A673 (cell line): ENCODE measurements around the gene SLC4A9. TPM values are rescaled to one million over a fixed set of nuclear protein-coding genes. Genes with fewer than 3 reads are reported as not detected.

Source experiments
- BruUV-seq: library from RNA; stranded (reverse); fragments of 400-500 nt; replicated peaks from 2 replicates; lab custom pipeline; 2021; lab: Mats Ljungman, UMichigan
- CTCF ChIA-PET: fragments of 300-600 bp; sonication (Branson Sonifier 250); formaldehyde crosslinking; loops from one replicate; lab custom pipeline; 2022; ENCODE audit warnings: antibody characterized with exemption; lab: Charles Lee
- POLR2A ChIA-PET: fragments of 300-600 bp; sonication (Branson Sonifier 250); formaldehyde crosslinking; loops from one replicate; lab custom pipeline; 2022; ENCODE audit warnings: antibody characterized with exemption; ENCODE audit not compliant: low non-redundant PET; lab: Charles Lee
- DNase-seq: peaks from one replicate; pipeline ENCODE4 v3.0.0-alpha.2; 2015; ENCODE audit warnings: low spot score
- H3K27ac ChIP-seq: fragments of 200-600 bp; sonication (generic); 2 replicates; pipeline ENCODE4 v1.5.1; 2016; ENCODE audit warnings: mixed run types, low read depth, mild to moderate bottlenecking, mixed read lengths, antibody characterized with exemption, low read length; ENCODE audit not compliant: poor library complexity, severe bottlenecking
- H3K27me3 ChIP-seq: fragments of 200-600 bp; sonication (generic); replicated peaks from 2 replicates; pipeline ENCODE4 v1.6.1; 2017; ENCODE audit warnings: mixed run types, low read depth, mild to moderate bottlenecking, mixed read lengths, antibody characterized with exemption, low read length; ENCODE audit not compliant: insufficient read depth, poor library complexity
- H3K36me3 ChIP-seq: fragments of 200-600 bp; sonication (generic); 2 replicates; pipeline ENCODE4 v1.6.1; 2016; ENCODE audit warnings: mixed run types, mild to moderate bottlenecking, mixed read lengths, antibody characterized with exemption, low read length; ENCODE audit not compliant: insufficient read depth, poor library complexity, severe bottlenecking
- H3K4me1 ChIP-seq: fragments of 200-600 bp; sonication (generic); 2 replicates; pipeline ENCODE4 v1.6.1; 2017; ENCODE audit warnings: mixed run types, mild to moderate bottlenecking, mixed read lengths, antibody characterized with exemption, low read length; ENCODE audit not compliant: insufficient read depth, poor library complexity, severe bottlenecking
- H3K4me3 ChIP-seq: fragments of 200-600 bp; sonication (generic); 2 replicates; pipeline ENCODE4 v1.5.1; 2016; ENCODE audit warnings: low read depth, mixed run types, mild to moderate bottlenecking, mixed read lengths, low read length; ENCODE audit not compliant: poor library complexity, severe bottlenecking
- H3K9me3 ChIP-seq: fragments of 200-600 bp; sonication (generic); 2 replicates; pipeline ENCODE4 v1.6.1; 2016; ENCODE audit warnings: mixed run types, low read depth, mild to moderate bottlenecking, mixed read lengths, antibody characterized with exemption, low read length; ENCODE audit not compliant: poor library complexity, severe bottlenecking
- CTCF ChIP-seq: fragments of 300-800, 200-600 bp; sonication (generic); conservative IDR thresholded peaks from 2 replicates; pipeline ENCODE4 v1.5.1; 2017; ENCODE audit warnings: low read depth, mild to moderate bottlenecking, antibody characterized with exemption, low read length, moderate library complexity, mixed read lengths
- EZH2 ChIP-seq: fragments of 200-600 bp; sonication (generic); IDR thresholded peaks from 2 replicates; pipeline ENCODE4 v1.6.1; 2017; ENCODE audit warnings: borderline replicate concordance, low read depth, mild to moderate bottlenecking, mixed read lengths, antibody characterized with exemption, low read length; ENCODE audit not compliant: poor library complexity, severe bottlenecking
- intact Hi-C: fragments of 100-400 bp; cut with micrococcal nuclease; formaldehyde crosslinking; loops from one replicate; pipeline ENCODE4 v1.10.0; 2022; ENCODE audit not compliant: unreplicated experiment
- total RNA-seq: library from RNA; stranded (reverse); gene quantifications from 2 replicates; pipeline ENCODE4 v1.2.3, GENCODE V29; 2021

Gene SLC4A9
- total RNA-seq, 1 experiment from 2014 or later, result not detected

DNA sequence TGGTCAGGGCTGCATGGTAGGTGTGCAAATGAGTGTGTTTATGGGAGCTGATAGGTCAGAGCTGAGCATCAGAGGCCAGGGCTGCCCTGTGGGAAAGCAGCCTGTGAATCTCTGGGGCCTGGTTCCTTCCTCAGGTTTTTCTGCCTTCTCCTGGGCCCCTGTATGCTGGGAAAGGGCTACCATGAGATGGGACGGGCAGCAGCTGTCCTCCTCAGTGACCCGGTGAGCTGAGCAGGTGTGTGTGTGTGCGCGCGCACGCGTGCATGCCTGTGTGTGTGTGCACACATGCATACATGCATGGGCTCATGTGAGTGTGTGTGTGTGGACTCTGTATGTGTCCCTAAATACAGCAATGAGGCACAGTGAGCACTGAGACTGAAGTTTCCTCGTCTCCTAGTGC is 2.3 kb downstream of the SLC4A9 start:
- H3K36me3 ChIP-seq, result no peaks in the 10 kb centered on the region
- POLR2A ChIA-PET, result no interaction called here
- H3K9me3 ChIP-seq, result no peaks in the 10 kb centered on the region
- H3K4me3 ChIP-seq, result no peak overlapping the region
- no peak overlapping the region for H3K27ac ChIP-seq
- H3K4me1 ChIP-seq, result peaks cover 3% of the 10 kb centered on the region
- TF ChIP-seq EZH2, result no peak
- TF ChIP-seq CTCF, result no peak
- intact Hi-C loops, result no loop called here
- CTCF ChIA-PET, result no interaction called here
- no peak for DNase-seq
- H3K27me3 ChIP-seq, result no peaks in the 10 kb centered on the region
- BruUV-seq, result no TSS peak

DNA sequence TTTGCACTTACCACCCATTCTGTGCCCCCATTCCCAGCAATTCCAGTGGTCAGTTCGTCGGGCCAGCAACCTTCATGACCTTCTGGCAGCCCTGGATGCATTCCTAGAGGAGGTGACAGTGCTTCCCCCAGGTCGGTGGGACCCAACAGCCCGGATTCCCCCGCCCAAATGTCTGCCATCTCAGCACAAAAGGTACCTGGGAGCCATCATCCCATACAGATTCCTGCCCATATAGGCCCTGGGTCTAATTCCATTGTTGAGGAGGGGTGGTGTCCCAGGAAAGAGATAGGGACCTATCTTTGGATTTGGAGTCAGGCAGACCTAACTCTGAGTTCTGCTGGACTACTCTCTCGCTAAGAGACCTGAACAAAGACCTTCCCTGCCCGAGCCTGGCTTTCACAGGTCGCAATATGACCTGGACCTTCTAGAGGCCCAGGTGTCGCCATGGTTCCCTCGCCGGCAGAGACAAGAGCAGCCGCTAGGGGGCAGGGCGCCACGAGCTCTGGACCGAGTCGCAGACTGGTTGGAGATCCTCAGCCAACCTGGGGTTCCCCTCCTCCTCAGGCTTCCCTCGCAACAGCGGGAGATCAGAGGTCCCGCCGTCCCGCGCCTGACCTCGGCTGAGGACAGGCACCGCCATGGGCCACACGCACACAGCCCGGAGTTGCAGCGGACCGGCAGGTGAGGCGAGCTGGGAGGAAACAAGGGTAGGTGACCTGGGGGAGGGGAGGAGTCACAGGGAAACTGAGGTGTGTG is 3.1 kb downstream of the SLC4A9 start:
- Histone ChIP-seq H3K36me3 (no peaks in the 10 kb centered on the region), H3K4me1 (no peaks in the 10 kb centered on the region), H3K4me3 (peak overlapping the region; percentile 28), H3K9me3 (no peaks in the 10 kb centered on the region), H3K27ac (no peak overlapping the region), H3K27me3 (no peaks in the 10 kb centered on the region)
- no TSS peak for BruUV-seq
- ChIA-PET CTCF (interaction anchor here (0.6 to 1.2 kb wide), 10 partner anchors 10 to 363 kb away, joined by 3 to 6 read pairs (median 4); no protein-coding TSS in a partner anchor), POLR2A (no interaction called here)
- DNase-seq, result peak; percentile 79
- peak; percentile 98 for TF ChIP-seq CTCF
- TF ChIP-seq EZH2, result no peak
- intact Hi-C loops, result loop anchor here (1.0 kb wide), 1 partner anchor 357 kb away; no protein-coding TSS in a partner anchor

GRCh38 chr5:140363631-140364471 is 3.9 kb downstream of the SLC4A9 start:
- TF ChIP-seq CTCF (no peak), EZH2 (no peak)
- CTCF ChIA-PET, result interaction anchor here (0.6 to 1.2 kb wide), 10 partner anchors 9 to 362 kb away, joined by 3 to 6 read pairs (median 4); no protein-coding TSS in a partner anchor

More at GRCh38 chr5:140363631-140364471, 3.9 kb downstream of the SLC4A9 start:
- POLR2A ChIA-PET, result no interaction called here
- no peaks in the 10 kb centered on the region for H3K36me3 ChIP-seq
- no peak for DNase-seq
- no peaks in the 10 kb centered on the region for H3K4me1 ChIP-seq
- no peaks in the 10 kb centered on the region for H3K9me3 ChIP-seq
- H3K4me3 ChIP-seq, result peak overlapping the region; percentile 28
- no peak overlapping the region for H3K27ac ChIP-seq
- no TSS peak for BruUV-seq
- H3K27me3 ChIP-seq, result no peaks in the 10 kb centered on the region
- intact Hi-C loops, result loop anchor here (1.0 kb wide), 1 partner anchor 356 kb away; no protein-coding TSS in a partner anchor
